K562 (cell line): Measurements from ENCODE around the gene SLC22A12. TPM values are rescaled to one million over a fixed set of nuclear protein-coding genes. Genes with fewer than 3 reads are reported as not detected.

Experiments used
- ATAC-seq: fragments of 200-7000 bp; cut with Tn5 transposase; 3 replicates; pipeline ENCODE4 v1.9.1; 2020; ENCODE audit warnings: moderate library complexity
- BruUV-seq: library from RNA; stranded (reverse); fragments of 400-500 nt; replicated peaks from 2 replicates; lab custom pipeline; 2021; lab: Mats Ljungman, UMichigan
- CTCF ChIA-PET: fragments of 300-600 bp; formaldehyde crosslinking; extraction: SDS; loops from one replicate; lab custom pipeline; 2021; ENCODE audit warnings: low intra/inter-chr PET ratio; lab: Yijun Ruan, JAX
- POLR2A ChIA-PET: fragments of 300-600, 350-650 bp; sonication (Branson Sonifier 250); formaldehyde crosslinking; extraction: SDS; loops from one replicate; lab custom pipeline; 2021; ENCODE audit warnings: antibody characterized with exemption, inconsistent platforms; lab: Yijun Ruan, JAX
- DNase-seq, 4 experiments: peaks; one replicate each; pipeline versions ENCODE4 v3.0.0 to v3.0.0-alpha.2; 2011 to 2018; ENCODE audit warnings: low spot score in 3 of 4, mixed read lengths in 3 of 4; ENCODE audit errors: extremely low read depth in 1 of 4
- FAIRE-seq: peaks from 2 replicates; lab custom pipeline; 2011; peaks lifted over from hg19 to GRCh38; lab: Jason Lieb, UNC
- H2AFZ ChIP-seq: 2 replicates; pipeline ENCODE4 v1.6.0; 2011; ENCODE audit warnings: low read depth, low read length, control low read depth, inconsistent platforms
- H3K27ac ChIP-seq: fragments of 200-600 bp; 3 replicates; pipeline ENCODE4 v1.8.0; 2011; ENCODE audit warnings: low read depth, mild to moderate bottlenecking, control low read depth, inconsistent platforms, low read length, moderate library complexity, mixed read lengths; ENCODE audit errors: extremely low read depth
- H3K27me3 ChIP-seq, 2 experiments: fragments of 300-600 bp in 1 of 2; 2 replicates in 1 of 2; 3 replicates in 1 of 2; pipeline versions ENCODE4 v1.6.0 to v1.8.0; 2011; ENCODE audit warnings: inconsistent platforms in 2 of 2, low read length in 2 of 2, mild to moderate bottlenecking in 1 of 2, mixed read lengths in 1 of 2, moderate library complexity in 1 of 2; ENCODE audit not compliant: control insufficient read depth in 2 of 2, insufficient read depth in 2 of 2
- H3K36me3 ChIP-seq: fragments of 300-600 bp; 3 replicates; pipeline ENCODE4 v1.8.0; 2011; ENCODE audit warnings: mild to moderate bottlenecking, low read length, inconsistent platforms; ENCODE audit not compliant: control insufficient read depth, insufficient read depth
- H3K4me1 ChIP-seq, 2 experiments: fragments of 200-600 bp in 1 of 2; replicated peaks in 1 of 2; 2 replicates in 1 of 2; 3 replicates in 1 of 2; pipeline versions ENCODE4 v1.5.1 to v1.8.0; 2011; ENCODE audit warnings: inconsistent platforms in 2 of 2, low read length in 2 of 2, mild to moderate bottlenecking in 1 of 2, mixed read lengths in 1 of 2, moderate library complexity in 1 of 2; ENCODE audit not compliant: control insufficient read depth in 2 of 2, insufficient read depth in 2 of 2
- H3K4me2 ChIP-seq: 2 replicates; pipeline ENCODE4 v1.6.1; 2011; ENCODE audit warnings: low read length, control low read depth, inconsistent platforms, mixed read lengths; ENCODE audit not compliant: insufficient read depth
- H3K4me3 ChIP-seq: fragments of 200-600 bp; sonication (generic), shearing (Covaris generic); 2 replicates; pipeline ENCODE4 v1.5.1; 2016; ENCODE audit warnings: control low read depth, inconsistent platforms
- H3K79me2 ChIP-seq: fragments of 200-600 bp; 3 replicates; pipeline ENCODE4 v1.8.0; 2011; ENCODE audit warnings: low read length, inconsistent platforms; ENCODE audit not compliant: control insufficient read depth, insufficient read depth
- H3K9ac ChIP-seq, 2 experiments: 2 replicates each; pipeline versions ENCODE4 v1.6.0 to v1.6.1; 2011; ENCODE audit warnings: low read depth in 2 of 2, low read length in 2 of 2, control low read depth in 1 of 2, inconsistent platforms in 1 of 2, mild to moderate bottlenecking in 1 of 2, mixed read lengths in 1 of 2; ENCODE audit not compliant: insufficient read depth in 1 of 2
- H3K9me1 ChIP-seq: one replicate; pipeline ENCODE4 v1.6.0; 2011; ENCODE audit warnings: inconsistent platforms, mild to moderate bottlenecking, low read length, moderate library complexity; ENCODE audit not compliant: control insufficient read depth, insufficient read depth
- H3K9me3 ChIP-seq: replicated peaks from 2 replicates; pipeline ENCODE4 v1.5.1; 2011; ENCODE audit warnings: low read depth, low read length, inconsistent platforms; ENCODE audit not compliant: control insufficient read depth, insufficient read depth
- H4K20me1 ChIP-seq: replicated peaks from 2 replicates; pipeline ENCODE4 v1.6.1; 2011; ENCODE audit warnings: low read length, inconsistent platforms, mixed read lengths; ENCODE audit not compliant: control insufficient read depth, insufficient read depth
- HDAC1 ChIP-seq, 2 experiments: fragments of 450-650 bp; IDR thresholded peaks; 2 replicates each; pipeline ENCODE4 v1.6.1; 2016 to 2017; ENCODE audit warnings: inconsistent platforms in 1 of 2, mild to moderate bottlenecking in 1 of 2, moderate library complexity in 1 of 2
- MTA1 ChIP-seq: fragments of 450-650 bp; IDR thresholded peaks from 2 replicates; pipeline ENCODE4 v1.6.1; 2017; ENCODE audit warnings: borderline replicate concordance
- POLR3G ChIP-seq: IDR thresholded peaks from 2 replicates; pipeline ENCODE4 v1.6.1; 2011; ENCODE audit not compliant: insufficient read length, insufficient replicate concordance; ENCODE audit errors: extremely low read depth
- PURB ChIP-seq: sonication (generic); formaldehyde crosslinking; IDR thresholded peaks from 2 replicates; pipeline ENCODE4 v1.9.0; 2021; ENCODE audit warnings: low read depth, mild to moderate bottlenecking, missing genetic modification reagents
- SPI1 ChIP-seq: IDR thresholded peaks from 2 replicates; pipeline ENCODE4 v1.6.1; 2011; ENCODE audit warnings: low read depth, low read length, control low read depth, borderline replicate concordance
- ZNF644 ChIP-seq: fragments of 200-800 bp; sonication (Bioruptor generic); IDR thresholded peaks from 2 replicates; pipeline ENCODE4 v1.6.1; 2016; ENCODE audit warnings: low read depth, missing genetic modification characterization, missing compliant biosample characterization
- WGBS: fragments of 100-300 bp; shearing (Covaris generic); methylation state at CpG from one replicate; pipeline ENCODE4 v1.1.6; 2016; ENCODE audit warnings: low coverage, mixed read lengths; ENCODE audit not compliant: insufficient coverage; ENCODE audit errors: missing lambda C conversion rate; 5-methylcytosine and 5-hydroxymethylcytosine counted together
- in situ Hi-C: fragments of 300-500 bp; cut with MboI; formaldehyde crosslinking; loops from 4 replicates; pipeline ENCODE4 v1.15.0; 2018; ENCODE audit warnings: inconsistent platforms, mixed read lengths
- intact Hi-C: fragments of 100-400 bp; cut with micrococcal nuclease; formaldehyde crosslinking; loops from 2 replicates; pipeline ENCODE4 v1.14.2; 2022
- polyA plus RNA-seq, 8 experiments: library from polyadenylated mRNA; depleted of rRNA in 4 of 8; stranded (reverse) in 5 of 8; unstranded in 3 of 8; fragments of >200 nt; fragmentation: Nextera tagmentation in 2 of 8; fragmentation: Illumina TruSeq in 1 of 8; extraction: Ambion mirVana in 2 of 8; extraction: Trizol in 1 of 8; gene quantifications; 2 replicates each; pipeline versions ENCODE4 v1.2.1 to v1.2.3, GENCODE V29; 2011 to 2014; ENCODE audit warnings: inconsistent platforms in 1 of 8, missing spikeins in 1 of 8
- total RNA-seq, 7 experiments: library from RNA; depleted of rRNA in 6 of 7; stranded (reverse); fragments of >200 nt in 6 of 7; fragmentation: Illumina TruSeq in 2 of 7; extraction: Trizol in 2 of 7; gene quantifications; 2 replicates each; pipeline versions ENCODE4 v1.2.1 to v1.2.3, GENCODE V29; 2011 to 2021; ENCODE audit warnings: low replicate concordance in 1 of 7

Gene SLC22A12
- total and polyA plus RNA-seq, 9 of the 15 experiments (the other 6 are each of a cell fraction or from before 2014, with no cell fraction given): not detected

DNA sequence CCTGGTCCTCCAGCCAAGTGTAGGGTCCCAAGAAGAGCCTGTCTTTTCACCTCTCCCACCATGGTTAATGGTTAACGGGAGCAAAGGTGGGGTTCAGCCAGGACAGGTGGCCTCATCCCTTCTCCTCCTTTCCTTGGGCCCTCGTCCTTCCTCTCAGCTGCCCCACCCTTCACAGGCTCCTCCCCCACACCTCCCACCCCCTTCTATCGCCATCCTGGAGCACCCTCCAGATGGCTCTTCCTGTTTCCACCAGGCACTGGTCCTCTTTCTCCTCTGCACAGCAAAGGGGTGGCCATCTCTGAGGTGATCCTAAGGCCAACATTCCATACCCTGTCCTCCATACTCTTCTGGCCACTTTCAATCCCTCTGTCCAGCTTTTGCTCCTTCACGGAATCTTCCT, 48.9 kb downstream of the SLC22A12 start (continued):
- TF ChIP-seq PURB (CRISPR knock-in tag) (no peak), POLR3G (no peak)

DNA sequence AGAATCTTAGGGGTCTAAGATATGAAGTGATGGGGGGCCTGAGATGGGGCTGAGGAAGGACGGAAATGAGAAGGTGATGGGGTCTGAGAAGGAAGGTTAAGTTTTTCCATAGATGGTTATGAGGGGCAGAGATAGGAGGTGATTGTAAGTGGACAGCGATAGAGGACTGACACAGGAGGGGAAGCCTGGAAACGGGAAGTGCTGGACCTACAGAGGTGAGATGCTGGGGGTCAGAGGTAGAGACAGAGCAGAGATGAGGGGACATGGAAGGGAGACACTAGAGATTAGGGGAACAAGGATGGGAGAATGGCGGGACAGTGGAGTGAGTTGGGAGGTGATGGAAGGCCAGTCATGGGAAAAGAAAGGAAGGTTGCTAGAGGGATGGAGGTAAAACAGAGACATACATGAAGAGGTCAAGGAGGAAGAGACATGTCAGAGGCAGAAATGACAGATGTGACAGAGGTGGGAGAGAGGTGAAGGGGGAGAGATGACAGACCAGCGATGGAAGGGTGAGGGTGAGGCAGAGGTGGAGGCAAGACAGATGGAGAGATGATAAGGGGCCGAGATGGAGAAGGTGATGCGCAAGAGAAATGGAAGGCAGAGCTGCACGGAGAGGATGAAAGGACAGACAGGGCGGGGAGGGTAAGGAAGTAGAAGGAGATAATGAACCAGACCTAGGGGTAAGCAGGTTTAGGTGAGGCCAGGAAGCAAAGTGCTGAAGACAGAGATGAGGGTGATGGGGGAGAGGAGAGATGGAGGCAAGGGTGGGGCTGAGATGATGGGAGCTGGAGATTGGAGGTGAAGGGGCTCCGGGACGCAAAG, 50.8 kb downstream of the SLC22A12 start:
- intact Hi-C loops: no loop called here
- TF ChIP-seq ZNF644 (tag) (no peak), SPI1 (peak; percentile 71; the same call in 1 of the 2 replicates), MTA1 (no peak), HDAC1 (IDR thresholded peaks at IDR 0.05) (peak in 1 of 2 experiments; percentile 24; a peak in 1 of 4 replicates)
- DNase-seq (no peak), ATAC-seq (no peak), FAIRE-seq (no peak)
- WGBS: 4% methylated on average over 11 of the region's 11 CpGs
- Histone ChIP-seq H3K4me3 (no peak overlapping the region), H3K4me1 (peaks cover 0 to 23% of the 10 kb centered on the region in 2 experiments; a peak in 2 of 5 replicates), H3K36me3 (no peaks in the 10 kb centered on the region), H2AFZ (no peak overlapping the region), H3K27me3 (peaks cover 8 to 77% of the 10 kb centered on the region in 2 experiments; a peak in 4 of 5 replicates), H3K9me3 (no peaks in the 10 kb centered on the region), H3K9ac (no peak overlapping the region), H4K20me1 (peaks cover 4% of the 10 kb centered on the region; the same call in 1 of the 2 replicates), H3K27ac (no peak overlapping the region), H3K4me2 (no peak overlapping the region), H3K79me2 (no peaks in the 10 kb centered on the region), H3K9me1 (no peaks in the 10 kb centered on the region)
- POLR2A ChIA-PET: interaction anchor here (0.6 kb wide), 1 partner anchor 16 kb away, joined by 3 read pairs; no protein-coding TSS in a partner anchor
- no TSS peak for BruUV-seq
- in situ Hi-C loops: no loop called here
- CTCF ChIA-PET: no interaction called here
